SK-N-SH (cell line): ENCODE data around the gene ITIH2. TPM values are rescaled to one million over a fixed set of nuclear protein-coding genes. Genes with fewer than 3 reads are reported as not detected.

Source experiments
- CTCF ChIA-PET: fragments of 300-600, 350-600 bp; formaldehyde crosslinking; extraction: SDS; loops from one replicate; lab custom pipeline; 2021; lab: Yijun Ruan, JAX
- POLR2A ChIA-PET: fragments of 350-600 bp; sonication (Branson Sonifier 250); formaldehyde crosslinking; extraction: SDS; loops from one replicate; lab custom pipeline; 2020; ENCODE audit warnings: antibody characterized with exemption, inconsistent platforms; lab: Yijun Ruan, JAX
- DNase-seq: peaks from one replicate; pipeline ENCODE4 v3.0.0; 2012
- H2AFZ ChIP-seq: fragments of 200-600 bp; sonication (generic); 2 replicates; pipeline ENCODE4 v1.8.1; 2016; ENCODE audit warnings: antibody characterized with exemption, mild to moderate bottlenecking, low read depth
- H3F3A ChIP-seq: fragments of 200-600 bp; sonication (generic); replicated peaks from 2 replicates; pipeline ENCODE3; 2016; ENCODE audit warnings: antibody characterized with exemption, mild to moderate bottlenecking; ENCODE audit not compliant: insufficient read depth
- H3K27ac ChIP-seq, 2 experiments: fragments of 200-500 bp in 1 of 2; fragments of 200-600 bp in 1 of 2; sonication (Bioruptor generic) in 1 of 2; sonication (generic), shearing (Covaris generic) in 1 of 2; 2 replicates each; pipeline versions ENCODE4 v1.5.1 to v1.6.1; 2014 to 2016; ENCODE audit warnings: low read depth in 2 of 2, inconsistent platforms in 1 of 2, low read length in 1 of 2, mild to moderate bottlenecking in 1 of 2, mixed read lengths in 1 of 2
- H3K27me3 ChIP-seq: fragments of 200-600 bp; sonication (generic), shearing (Covaris generic); 2 replicates; pipeline ENCODE4 v1.6.1; 2016; ENCODE audit warnings: mixed run types; ENCODE audit not compliant: insufficient read depth
- H3K36me3 ChIP-seq, 2 experiments: fragments of 200-500 bp in 1 of 2; fragments of 200-600 bp in 1 of 2; sonication (Bioruptor generic) in 1 of 2; sonication (generic) in 1 of 2; replicated peaks in 1 of 2; 2 replicates each; pipeline versions ENCODE3 to v1.5.1; 2014 to 2016; ENCODE audit warnings: low read length in 1 of 2, mild to moderate bottlenecking in 1 of 2; ENCODE audit not compliant: insufficient read depth in 2 of 2, control insufficient read depth in 1 of 2
- H3K4me1 ChIP-seq, 2 experiments: fragments of 200-500 bp in 1 of 2; fragments of 200-600 bp in 1 of 2; sonication (Bioruptor generic) in 1 of 2; sonication (generic), shearing (Covaris generic) in 1 of 2; 2 replicates each; pipeline versions ENCODE4 v1.5.1 to v1.6.1; 2014 to 2016; ENCODE audit warnings: low read depth in 1 of 2, low read length in 1 of 2, mixed run types in 1 of 2; ENCODE audit not compliant: insufficient read depth in 2 of 2, control insufficient read depth in 1 of 2
- H3K4me2 ChIP-seq: fragments of 200-600 bp; sonication (generic), shearing (Covaris generic); 2 replicates; pipeline ENCODE4 v1.6.1; 2017; ENCODE audit warnings: mixed run types
- H3K4me3 ChIP-seq, 2 experiments: fragments of 200-500 bp in 1 of 2; fragments of 200-600 bp in 1 of 2; sonication (Bioruptor generic) in 1 of 2; sonication (generic), shearing (Covaris generic) in 1 of 2; 2 replicates each; pipeline versions ENCODE4 v1.5.1 to v1.8.1; 2014 to 2016; ENCODE audit warnings: low read depth in 2 of 2, inconsistent platforms in 1 of 2, low read length in 1 of 2, mild to moderate bottlenecking in 1 of 2, mixed read lengths in 1 of 2, moderate library complexity in 1 of 2
- H3K79me2 ChIP-seq: fragments of 200-600 bp; sonication (generic); 2 replicates; pipeline ENCODE4 v1.8.1; 2017; ENCODE audit warnings: mild to moderate bottlenecking; ENCODE audit not compliant: insufficient read depth
- H3K9ac ChIP-seq: fragments of 200-600 bp; sonication (generic); 2 replicates; pipeline ENCODE4 v1.6.1; 2017; ENCODE audit warnings: mixed run types
- H3K9me2 ChIP-seq: fragments of 200-600 bp; sonication (generic); 2 replicates; pipeline ENCODE4 v1.6.1; 2017; ENCODE audit warnings: mixed run types
- H3K9me3 ChIP-seq: fragments of 200-600 bp; sonication (generic); 2 replicates; pipeline ENCODE4 v1.6.1; 2017; ENCODE audit warnings: mixed run types, mild to moderate bottlenecking, moderate library complexity
- H4K20me1 ChIP-seq: fragments of 200-600 bp; sonication (generic); 2 replicates; pipeline ENCODE4 v1.6.1; 2017; ENCODE audit warnings: mild to moderate bottlenecking, mixed run types; ENCODE audit not compliant: insufficient read depth
- CHD2 ChIP-seq: fragments of 150-350 bp; IDR thresholded peaks from 2 replicates; pipeline ENCODE4 v1.6.1; 2018; ENCODE audit warnings: low read length; ENCODE audit not compliant: partially characterized antibody
- CTCF ChIP-seq: fragments of 200-600 bp; sonication (generic); IDR thresholded peaks from 2 replicates; pipeline ENCODE4 v1.6.1; 2017; ENCODE audit warnings: antibody characterized with exemption, mild to moderate bottlenecking, moderate library complexity
- ELF1 ChIP-seq: IDR thresholded peaks from 2 replicates; pipeline ENCODE4 v1.4.0; 2012
- FOSL2 ChIP-seq: IDR thresholded peaks from 2 replicates; pipeline ENCODE4 v1.4.0; 2012; ENCODE audit warnings: low read depth, mild to moderate bottlenecking, moderate library complexity, borderline replicate concordance
- FOXJ3 ChIP-seq: sonication (generic); formaldehyde crosslinking; IDR thresholded peaks from 2 replicates; pipeline ENCODE4 v1.5.1; 2020; ENCODE audit warnings: mild to moderate bottlenecking, missing genetic modification reagents
- FOXM1 ChIP-seq: IDR thresholded peaks from 2 replicates; pipeline ENCODE4 v1.4.0; 2012; ENCODE audit warnings: low read depth, mild to moderate bottlenecking
- GATA2 ChIP-seq: sonication (generic); formaldehyde crosslinking; IDR thresholded peaks from 2 replicates; pipeline ENCODE4 v1.5.0; 2020; ENCODE audit warnings: mild to moderate bottlenecking, missing genetic modification reagents
- POLR2AphosphoS5 ChIP-seq: IDR thresholded peaks from 2 replicates; pipeline ENCODE4 v1.6.1; 2012; ENCODE audit warnings: low read depth, low read length
- RFX5 ChIP-seq: IDR thresholded peaks from 2 replicates; pipeline ENCODE4 v1.6.1; 2012; ENCODE audit warnings: mild to moderate bottlenecking, improper control_type of control experiment, low read length
- RXRA ChIP-seq: IDR thresholded peaks from 2 replicates; pipeline ENCODE4 v1.4.0; 2012; ENCODE audit warnings: low read depth, mild to moderate bottlenecking, borderline replicate concordance
- TAF1 ChIP-seq: IDR thresholded peaks from 2 replicates; pipeline ENCODE4 v1.6.1; 2012; ENCODE audit warnings: low read depth, mild to moderate bottlenecking, low read length, moderate library complexity, borderline replicate concordance
- USF2 ChIP-seq: fragments of 150-350 bp; IDR thresholded peaks from 2 replicates; pipeline ENCODE4 v1.6.1; 2017; ENCODE audit warnings: antibody characterized with exemption, low read length, low read depth, borderline replicate concordance
- WGBS: methylation state at CpG from one replicate; pipeline ENCODE4 v1.1.6; 2017; ENCODE audit warnings: low lambda C conversion rate; 5-methylcytosine and 5-hydroxymethylcytosine counted together
- polyA plus RNA-seq, 3 experiments: library from polyadenylated mRNA; depleted of rRNA; stranded (reverse); fragments of >200 nt; gene quantifications; 2 replicates each; pipeline ENCODE4 v1.2.3, GENCODE V29; 2012
- TF ChIP-seq, protein P1 (sequence below): IDR thresholded peaks from 2 replicates; pipeline ENCODE4 v1.4.0; 2012; ENCODE audit warnings: low read depth, borderline replicate concordance
- TF ChIP-seq, protein P2 (sequence below): IDR thresholded peaks from 2 replicates; pipeline ENCODE4 v1.4.0; 2012; ENCODE audit warnings: low read depth, borderline replicate concordance

ITIH2 gene
- polyA plus RNA-seq, 1 of the 3 experiments (the other 2 are of a cell fraction): not detected

GRCh38 chr10:7659560-7659959, 43.6 kb upstream of the ITIH2 start (continued):
- TF ChIP-seq USF2 (no peak), TAF1 (no peak), GATA2 (CRISPR knock-in tag) (no peak), FOSL2 (no peak), RXRA (no peak), ELF1 (no peak), CTCF (no peak), RFX5 (no peak), FOXM1 (no peak)
- TF ChIP-seq, all 33 proteins: peak for 0

- TF ChIP-seq, protein P1, sequence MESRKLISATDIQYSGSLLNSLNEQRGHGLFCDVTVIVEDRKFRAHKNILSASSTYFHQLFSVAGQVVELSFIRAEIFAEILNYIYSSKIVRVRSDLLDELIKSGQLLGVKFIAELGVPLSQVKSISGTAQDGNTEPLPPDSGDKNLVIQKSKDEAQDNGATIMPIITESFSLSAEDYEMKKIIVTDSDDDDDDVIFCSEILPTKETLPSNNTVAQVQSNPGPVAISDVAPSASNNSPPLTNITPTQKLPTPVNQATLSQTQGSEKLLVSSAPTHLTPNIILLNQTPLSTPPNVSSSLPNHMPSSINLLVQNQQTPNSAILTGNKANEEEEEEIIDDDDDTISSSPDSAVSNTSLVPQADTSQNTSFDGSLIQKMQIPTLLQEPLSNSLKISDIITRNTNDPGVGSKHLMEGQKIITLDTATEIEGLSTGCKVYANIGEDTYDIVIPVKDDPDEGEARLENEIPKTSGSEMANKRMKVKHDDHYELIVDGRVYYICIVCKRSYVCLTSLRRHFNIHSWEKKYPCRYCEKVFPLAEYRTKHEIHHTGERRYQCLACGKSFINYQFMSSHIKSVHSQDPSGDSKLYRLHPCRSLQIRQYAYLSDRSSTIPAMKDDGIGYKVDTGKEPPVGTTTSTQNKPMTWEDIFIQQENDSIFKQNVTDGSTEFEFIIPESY: no peak
- TF ChIP-seq, protein P2, sequence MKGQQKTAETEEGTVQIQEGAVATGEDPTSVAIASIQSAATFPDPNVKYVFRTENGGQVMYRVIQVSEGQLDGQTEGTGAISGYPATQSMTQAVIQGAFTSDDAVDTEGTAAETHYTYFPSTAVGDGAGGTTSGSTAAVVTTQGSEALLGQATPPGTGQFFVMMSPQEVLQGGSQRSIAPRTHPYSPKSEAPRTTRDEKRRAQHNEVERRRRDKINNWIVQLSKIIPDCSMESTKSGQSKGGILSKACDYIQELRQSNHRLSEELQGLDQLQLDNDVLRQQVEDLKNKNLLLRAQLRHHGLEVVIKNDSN: no peak
- TF ChIP-seq FOXJ3: no peak
- TF ChIP-seq POLR2AphosphoS5: no peak
- TF ChIP-seq CHD2: no peak
- H3K4me2 ChIP-seq: no peak overlapping the region
- H2AFZ ChIP-seq: no peak overlapping the region
- H3K27ac ChIP-seq: no peak overlapping the region
- no peaks in the 10 kb centered on the region for H3K9me2 ChIP-seq
- no peaks in the 10 kb centered on the region for H4K20me1 ChIP-seq
- no peak overlapping the region for H3K4me3 ChIP-seq
- H3K4me1 ChIP-seq: peaks cover 0 to 4% of the 10 kb centered on the region in 2 experiments; a peak in 1 of 4 replicates
- H3F3A ChIP-seq: no peaks in the 10 kb centered on the region
- DNase-seq: no peak
- POLR2A ChIA-PET: no interaction called here
- peaks cover 17% of the 10 kb centered on the region for H3K27me3 ChIP-seq
- CTCF ChIA-PET: interaction anchor here (1.4 to 5.0 kb wide), 3 partner anchors 25 to 1669 kb away, joined by 3 to 26 read pairs (median 4); no protein-coding TSS in a partner anchor
- no peaks in the 10 kb centered on the region for H3K9me3 ChIP-seq
- H3K9ac ChIP-seq: no peak overlapping the region
- H3K79me2 ChIP-seq: no peaks in the 10 kb centered on the region
- no peaks in the 10 kb centered on the region for H3K36me3 ChIP-seq
- WGBS: 27% methylated on average over 5 of the region's 5 CpGs
Measured at GRCh38 chr10:7662522-7662921, 40.6 kb upstream of the ITIH2 start.
